Keratinocyte (primary cell): Measurements from ENCODE around the gene APOB.

Source experiments
- CTCF ChIP-seq, 3 experiments: IDR thresholded peaks in 1 of 3; conservative IDR thresholded peaks in 1 of 3; optimal IDR thresholded peaks in 1 of 3; 2 replicates in 2 of 3; 3 replicates in 1 of 3; pipeline versions ENCODE3 to v1.5.1; 2011; ENCODE audit warnings: low read length in 3 of 3, mild to moderate bottlenecking in 3 of 3, moderate library complexity in 2 of 3, control low read depth in 1 of 3, inconsistent platforms in 1 of 3; ENCODE audit not compliant: insufficient read depth in 2 of 3; ENCODE audit errors: extremely low read depth in 1 of 3
- EZH2 ChIP-seq: IDR thresholded peaks from one replicate; pipeline ENCODE4 v1.6.1; 2012; ENCODE audit warnings: inconsistent platforms, mild to moderate bottlenecking, low read length, moderate library complexity

DNA sequence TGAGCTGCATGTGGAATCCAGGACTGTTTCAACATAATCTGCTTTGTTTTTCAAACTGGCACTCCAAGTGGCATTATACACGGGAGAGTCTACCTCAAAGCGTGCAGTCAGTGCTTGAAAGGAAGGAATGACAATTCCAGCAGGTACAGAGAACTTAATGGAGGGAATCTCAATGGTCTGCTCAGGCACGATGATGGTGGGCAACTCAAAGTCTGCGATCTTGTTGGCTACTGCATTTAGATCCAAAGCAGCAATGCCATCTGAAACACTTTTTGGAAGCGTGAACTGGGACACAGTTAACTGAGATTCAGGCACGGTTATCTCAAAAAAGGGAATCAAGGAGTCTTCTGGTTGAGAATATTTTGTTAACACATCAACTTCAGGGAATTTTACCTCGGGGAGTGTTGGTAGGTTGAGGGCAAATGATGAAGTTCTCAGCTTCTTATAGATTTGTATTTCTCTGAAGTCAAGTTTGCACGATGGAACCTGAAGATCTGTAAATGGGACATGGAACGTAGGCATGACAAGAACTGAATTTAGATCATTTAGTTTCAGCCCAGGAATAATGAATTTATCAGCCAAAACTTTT lies 38.7 kb downstream of the APOB start:
- no peak for TF ChIP-seq CTCF (optimal IDR thresholded peaks at IDR 0.05 in 1 of 3, IDR thresholded peaks at IDR 0.05 in 1 of 3, conservative IDR thresholded peaks at IDR 0.05 in 1 of 3; ENCODE audit: extremely low read depth in 1 of 3, insufficient read depth in 2 of 3, low read length in 3 of 3)
- TF ChIP-seq EZH2, result no peak
